IMR-90 (cell line): ENCODE measurements around the gene NFKB1. TPM values are rescaled to one million over a fixed set of nuclear protein-coding genes. Genes with fewer than 3 reads are reported as not detected.

ENCODE experiments used
- ATAC-seq: fragments of 200-7000 bp; cut with Tn5 transposase; 2 replicates; pipeline ENCODE4 v1.9.1; 2020; ENCODE audit warnings: low read depth, mild to moderate bottlenecking, moderate library complexity
- BruUV-seq: library from RNA; stranded (reverse); fragments of 400-500 nt; replicated peaks from 2 replicates; lab custom pipeline; 2021; lab: Mats Ljungman, UMichigan
- CTCF ChIA-PET: fragments of 300-600 bp; formaldehyde crosslinking; extraction: SDS; loops from one replicate; lab custom pipeline; 2021; ENCODE audit warnings: antibody characterized with exemption; lab: Yijun Ruan, JAX
- POLR2A ChIA-PET: fragments of 300-600 bp; sonication (Branson Sonifier 250); formaldehyde crosslinking; loops from one replicate; lab custom pipeline; 2022; ENCODE audit warnings: antibody characterized with exemption; ENCODE audit not compliant: unreplicated experiment; lab: Charles Lee
- DNase-seq: peaks from one replicate; pipeline ENCODE4 v3.0.0; 2013
- H2AFZ ChIP-seq: replicated peaks from 2 replicates; pipeline ENCODE3; 2013; ENCODE audit warnings: low read length, mild to moderate bottlenecking; ENCODE audit not compliant: poor library complexity
- H2AK5ac ChIP-seq: 2 replicates; pipeline ENCODE4 v1.6.1; 2013; ENCODE audit warnings: low read depth, low read length, inconsistent platforms
- H2AK9ac ChIP-seq: replicated peaks from 2 replicates; pipeline ENCODE3; 2013; ENCODE audit warnings: mild to moderate bottlenecking, low read depth, low read length, moderate library complexity; ENCODE audit not compliant: poor library complexity
- H2BK120ac ChIP-seq: 2 replicates; pipeline ENCODE4 v1.6.1; 2013; ENCODE audit warnings: low read depth, low read length, inconsistent platforms
- H2BK15ac ChIP-seq: 3 replicates; pipeline ENCODE4 v1.6.1; 2013; ENCODE audit warnings: low read depth, low read length, inconsistent platforms
- H2BK20ac ChIP-seq: 2 replicates; pipeline ENCODE4 v1.6.1; 2013; ENCODE audit warnings: low read depth, mild to moderate bottlenecking, inconsistent platforms, low read length, moderate library complexity
- H2BK5ac ChIP-seq: 2 replicates; pipeline ENCODE4 v1.6.1; 2013; ENCODE audit warnings: mild to moderate bottlenecking, low read depth, low read length, inconsistent platforms; ENCODE audit not compliant: poor library complexity, severe bottlenecking
- H3K14ac ChIP-seq: replicated peaks from 2 replicates; pipeline ENCODE4 v1.6.1; 2013; ENCODE audit warnings: low read depth, low read length, inconsistent platforms
- H3K18ac ChIP-seq: 2 replicates; pipeline ENCODE4 v1.6.1; 2013; ENCODE audit warnings: low read depth, low read length, control low read depth
- H3K23ac ChIP-seq: 2 replicates; pipeline ENCODE4 v1.6.1; 2013; ENCODE audit warnings: low read depth, low read length, inconsistent platforms
- H3K27ac ChIP-seq: 2 replicates; pipeline ENCODE4 v1.5.1; 2013; ENCODE audit warnings: mild to moderate bottlenecking, control low read depth, low read length; ENCODE audit not compliant: insufficient read depth
- H3K27me3 ChIP-seq: 2 replicates; pipeline ENCODE4 v1.6.1; 2013; ENCODE audit warnings: low read length; ENCODE audit not compliant: control insufficient read depth, insufficient read depth
- H3K36me3 ChIP-seq: 2 replicates; pipeline ENCODE4 v1.6.1; 2013; ENCODE audit warnings: low read length, mixed read lengths; ENCODE audit not compliant: control insufficient read depth, insufficient read depth
- H3K4ac ChIP-seq: 2 replicates; pipeline ENCODE4 v1.6.1; 2013; ENCODE audit warnings: low read depth, low read length, inconsistent platforms
- H3K4me1 ChIP-seq: 2 replicates; pipeline ENCODE4 v1.6.1; 2013; ENCODE audit warnings: low read length, mixed read lengths; ENCODE audit not compliant: control insufficient read depth, insufficient read depth
- H3K4me2 ChIP-seq: 2 replicates; pipeline ENCODE4 v1.6.1; 2013; ENCODE audit warnings: low read depth, mild to moderate bottlenecking, control low read depth, low read length, moderate library complexity
- H3K4me3 ChIP-seq: 2 replicates; pipeline ENCODE4 v1.5.1; 2013; ENCODE audit warnings: low read depth, mild to moderate bottlenecking, control low read depth, low read length, moderate library complexity; ENCODE audit not compliant: insufficient read depth
- H3K56ac ChIP-seq: 2 replicates; pipeline ENCODE4 v1.6.1; 2013; ENCODE audit warnings: low read length, inconsistent platforms; ENCODE audit not compliant: insufficient read depth; ENCODE audit errors: extremely low read depth
- H3K79me1 ChIP-seq, 2 experiments: 2 replicates each; pipeline ENCODE4 v1.6.1; 2013; ENCODE audit warnings: low read length in 2 of 2, inconsistent platforms in 1 of 2, low read depth in 1 of 2
- H3K9ac ChIP-seq: 2 replicates; pipeline ENCODE4 v1.6.1; 2013; ENCODE audit warnings: low read depth, low read length, control low read depth
- H3K9me1 ChIP-seq: 2 replicates; pipeline ENCODE4 v1.6.1; 2013; ENCODE audit warnings: low read length, inconsistent platforms; ENCODE audit not compliant: insufficient read depth
- H3K9me3 ChIP-seq: 2 replicates; pipeline ENCODE4 v1.6.1; 2013; ENCODE audit warnings: low read length; ENCODE audit not compliant: control insufficient read depth, insufficient read depth
- H4K20me1 ChIP-seq: 2 replicates; pipeline ENCODE4 v1.6.1; 2013; ENCODE audit warnings: low read length, inconsistent platforms; ENCODE audit not compliant: insufficient read depth
- H4K5ac ChIP-seq: 2 replicates; pipeline ENCODE4 v1.6.1; 2013; ENCODE audit warnings: mild to moderate bottlenecking, low read depth, low read length, control low read depth
- H4K8ac ChIP-seq, 2 experiments: 2 replicates each; pipeline ENCODE4 v1.6.1; 2013; ENCODE audit warnings: low read depth in 2 of 2, low read length in 2 of 2, control low read depth in 1 of 2, inconsistent platforms in 1 of 2
- H4K91ac ChIP-seq: 2 replicates; pipeline ENCODE4 v1.6.1; 2013; ENCODE audit warnings: low read depth, low read length, inconsistent platforms; ENCODE audit not compliant: insufficient read depth
- BHLHE40 ChIP-seq: fragments of 150-350 bp; IDR thresholded peaks from 2 replicates; pipeline ENCODE4 v1.6.1; 2016; ENCODE audit warnings: mild to moderate bottlenecking, low read depth, low read length
- FOS ChIP-seq: fragments of 150-350 bp; IDR thresholded peaks from 2 replicates; pipeline ENCODE4 v1.6.1; 2016; ENCODE audit warnings: low read depth, low read length
- MAZ ChIP-seq: IDR thresholded peaks from 2 replicates; pipeline ENCODE4 v1.6.1; 2012; ENCODE audit warnings: low read depth, mild to moderate bottlenecking, low read length, improper control_type of control experiment, moderate library complexity, borderline replicate concordance
- MXI1 ChIP-seq: IDR thresholded peaks from 2 replicates; pipeline ENCODE4 v1.6.1; 2012; ENCODE audit warnings: low read depth, mild to moderate bottlenecking, low read length, moderate library complexity, borderline replicate concordance
- NFE2L2 ChIP-seq: fragments of 150-350 bp; IDR thresholded peaks from 2 replicates; pipeline ENCODE4 v1.6.1; 2016; ENCODE audit warnings: low read depth, mild to moderate bottlenecking, low read length
- POLR2A ChIP-seq: IDR thresholded peaks from 2 replicates; pipeline ENCODE4 v1.6.1; 2012; ENCODE audit warnings: mild to moderate bottlenecking, low read depth, low read length
- RAD21 ChIP-seq: IDR thresholded peaks from 2 replicates; pipeline ENCODE4 v1.6.1; 2012; ENCODE audit warnings: low read length, improper control_type of control experiment
- RFX5 ChIP-seq: IDR thresholded peaks from 2 replicates; pipeline ENCODE4 v1.8.0; 2012; ENCODE audit warnings: low read depth, mild to moderate bottlenecking, low read length, moderate library complexity
- SMC3 ChIP-seq: fragments of 150-350 bp; IDR thresholded peaks from 2 replicates; pipeline ENCODE4 v1.6.1; 2016; ENCODE audit warnings: low read depth, mild to moderate bottlenecking, antibody characterized with exemption, low read length, moderate library complexity
- WGBS, 2 experiments: methylation state at CpG; one replicate each; pipeline versions ENCODE4 v1.1.5 to v1.1.7; 2013; ENCODE audit warnings: missing lambda C conversion rate in 2 of 2; ENCODE audit not compliant: insufficient read length in 1 of 2; ENCODE audit errors: extremely low coverage in 2 of 2; 5-methylcytosine and 5-hydroxymethylcytosine counted together
- dilution Hi-C: fragments of 300-500 bp; cut with HindIII; formaldehyde crosslinking; loops from one replicate; pipeline ENCODE4 v1.14.3; 2018; ENCODE audit warnings: low sequenced_read_pairs; ENCODE audit not compliant: unreplicated experiment
- in situ Hi-C: fragments of 300-500 bp; cut with MboI; formaldehyde crosslinking; loops from 3 replicates; pipeline ENCODE4 v1.14.3; 2019; ENCODE audit warnings: low sequenced_read_pairs, inconsistent platforms, mixed read lengths
- intact Hi-C: fragments of 100-400 bp; cut with micrococcal nuclease; formaldehyde crosslinking; loops from 2 replicates; pipeline ENCODE4 v1.10.0; 2022
- polyA plus RNA-seq, 3 experiments: library from polyadenylated mRNA; depleted of rRNA; stranded (reverse); fragments of >200 nt; gene quantifications; 2 replicates each; pipeline ENCODE4 v1.2.3, GENCODE V29; 2012; ENCODE audit warnings: low replicate concordance in 1 of 3
- total RNA-seq: library from RNA; depleted of rRNA; stranded (reverse); fragments of >200 nt; gene quantifications from 2 replicates; pipeline ENCODE4 v1.2.3, GENCODE V29; 2012
- TF ChIP-seq, protein P1 (sequence below): fragments of 150-350 bp; IDR thresholded peaks from 2 replicates; pipeline ENCODE4 v1.6.1; 2017; ENCODE audit warnings: mild to moderate bottlenecking, antibody characterized with exemption, low read length, low read depth

NFKB1 gene
- total and polyA plus RNA-seq, 2 of the 4 experiments (the other 2 are of a cell fraction) = 19.8 to 24.6 TPM

DNA sequence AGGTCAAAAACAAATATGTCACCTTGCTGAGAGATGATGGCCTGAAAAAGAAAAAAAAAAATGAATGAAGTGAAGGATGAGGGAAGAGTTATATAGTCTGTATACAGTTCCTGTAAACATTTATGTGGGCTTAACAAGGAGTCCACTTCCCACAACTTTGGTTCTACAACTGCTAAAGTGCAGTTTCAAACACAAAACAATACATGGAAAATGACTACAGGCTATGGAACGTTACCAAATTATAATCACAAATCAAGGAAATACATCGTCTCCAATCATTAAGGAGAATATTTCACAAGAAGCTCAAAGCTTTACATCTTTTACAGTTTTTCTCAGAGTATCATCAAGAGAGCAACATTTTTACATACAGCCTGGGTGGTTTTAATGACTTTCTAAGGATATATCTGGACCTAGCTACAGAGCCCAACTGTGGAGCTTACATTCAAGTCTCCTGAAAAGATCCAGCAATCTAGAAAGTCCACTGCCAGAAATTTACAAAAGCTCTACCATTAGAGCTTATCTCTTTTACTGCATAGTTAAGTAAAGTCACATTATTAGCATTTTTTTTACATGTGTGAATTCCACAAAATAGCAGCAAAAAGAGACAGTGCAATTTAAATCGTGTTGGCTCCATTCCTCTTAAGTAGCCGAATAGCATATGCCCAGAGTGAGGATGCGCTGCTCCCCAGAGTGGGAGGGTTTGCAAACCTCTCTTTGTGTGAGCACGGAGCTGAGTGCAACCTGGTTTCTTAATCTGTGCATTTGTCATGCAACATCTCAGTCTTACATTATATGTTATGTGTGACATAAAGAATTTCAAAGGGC is 131.3 kb downstream of the NFKB1 start:
- Histone ChIP-seq H4K5ac (no peak overlapping the region), H3K18ac (no peak overlapping the region), H3K23ac (no peak overlapping the region), H2AK5ac (no peak overlapping the region), H3K4me2 (no peak overlapping the region), H3K56ac (no peak overlapping the region), H2BK20ac (no peak overlapping the region), H2AFZ (no peak overlapping the region), H3K9me3 (no peaks in the 10 kb centered on the region), H4K20me1 (no peaks in the 10 kb centered on the region), H3K36me3 (peaks cover 27% of the 10 kb centered on the region), H2AK9ac (no peak overlapping the region), H3K4ac (no peak overlapping the region), H2BK5ac (no peak overlapping the region), H2BK120ac (no peak overlapping the region), H3K27me3 (no peaks in the 10 kb centered on the region), H3K9ac (no peak overlapping the region), H3K14ac (no peak overlapping the region), H3K4me1 (peaks cover 2% of the 10 kb centered on the region; the same call in 1 of the 2 replicates), H3K4me3 (no peak overlapping the region), H2BK15ac (no peak overlapping the region), H4K91ac (no peak overlapping the region), H3K79me1 (0 out of 4 replicates have a peak, but pooled peaks cover 0 to 4% of the 10 kb centered on the region in 2 experiments), H3K9me1 (peaks cover 3% of the 10 kb centered on the region; the same call in 1 of the 2 replicates), H3K27ac (no peak overlapping the region), H4K8ac (no peak overlapping the region)
- DNase-seq (no peak), ATAC-seq (0 out of 2 replicates have a peak, but pooled peaks have one; percentile 11)
- in situ Hi-C loops = no loop called here
- intact Hi-C loops = no loop called here
- TF ChIP-seq, protein P1, sequence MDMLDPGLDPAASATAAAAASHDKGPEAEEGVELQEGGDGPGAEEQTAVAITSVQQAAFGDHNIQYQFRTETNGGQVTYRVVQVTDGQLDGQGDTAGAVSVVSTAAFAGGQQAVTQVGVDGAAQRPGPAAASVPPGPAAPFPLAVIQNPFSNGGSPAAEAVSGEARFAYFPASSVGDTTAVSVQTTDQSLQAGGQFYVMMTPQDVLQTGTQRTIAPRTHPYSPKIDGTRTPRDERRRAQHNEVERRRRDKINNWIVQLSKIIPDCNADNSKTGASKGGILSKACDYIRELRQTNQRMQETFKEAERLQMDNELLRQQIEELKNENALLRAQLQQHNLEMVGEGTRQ = no peak
- no peak for TF ChIP-seq MXI1
- TF ChIP-seq FOS = no peak
- no peak for TF ChIP-seq RAD21
- TF ChIP-seq SMC3 = no peak
- no peak for TF ChIP-seq MAZ
- TF ChIP-seq RFX5 = no peak
- no peak for TF ChIP-seq BHLHE40
- no peak for TF ChIP-seq POLR2A
- no peak for TF ChIP-seq NFE2L2
- BruUV-seq = no TSS peak
- no CpG with 5 or more reads among the region's 6 CpGs for WGBS, 2 experiments
- ChIA-PET CTCF (interaction anchor here (1.9 kb wide), 1 partner anchor 12 kb away, joined by 5 read pairs; no protein-coding TSS in a partner anchor), POLR2A (no interaction called here)
- dilution Hi-C loops = no loop called here
